ENCODE measurements around the gene METAP1.
"Not testable (repeated sequence)": the region's sequence is repeated elsewhere in the genome, so short reads cannot be mapped to it uniquely, and the experiment has no call there.

Gene METAP1

DNA sequence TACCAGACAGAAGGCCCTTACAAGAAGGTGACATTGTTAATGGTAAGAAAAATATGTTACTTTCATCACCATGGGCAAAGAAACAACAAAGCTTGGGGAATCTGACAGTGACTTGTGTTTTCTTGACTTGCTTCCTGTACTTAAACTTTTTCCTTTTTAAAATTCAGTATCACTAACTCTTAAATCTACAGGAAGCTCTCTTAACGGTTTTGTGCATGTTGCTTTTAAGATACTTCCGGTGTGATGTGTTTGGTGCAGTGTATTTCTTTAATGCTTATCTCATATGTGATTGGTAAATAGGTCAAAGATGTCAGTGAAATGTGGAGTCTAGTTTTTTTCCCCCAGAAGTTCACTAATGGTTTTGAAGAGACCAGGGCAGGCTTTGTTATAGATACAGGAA is 47.8 kb downstream of the METAP1 start:
- FAIRE-seq = peak; percentile 50
- DNase-seq (ENCODE audit: extremely low spot score, insufficient read length, low read depth) = no peak

GRCh38 chr4:99047710-99048109 is 52.2 kb downstream of the METAP1 start:
- FAIRE-seq (no peak), DNase-seq (ENCODE audit: extremely low spot score, insufficient read length, low read depth) (no peak)

DNA sequence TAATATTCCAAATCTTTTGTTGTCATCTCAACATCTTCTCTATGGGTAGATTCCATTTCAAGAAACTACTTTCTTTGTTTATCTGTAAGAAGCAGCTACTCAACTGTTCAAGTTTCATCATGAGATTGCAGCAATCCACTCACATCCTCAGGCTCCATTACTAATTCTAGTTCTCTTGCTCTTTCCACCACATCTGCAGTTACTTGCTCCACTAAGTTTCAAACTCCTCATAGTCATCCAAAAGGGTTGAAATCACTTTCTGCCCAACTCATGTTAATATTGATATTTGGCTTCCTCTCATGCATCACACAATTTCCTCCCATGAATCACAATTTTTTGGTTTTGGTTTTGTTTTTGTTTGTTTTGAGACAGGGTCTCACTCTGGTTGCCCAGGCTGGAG is 57.4 kb downstream of the METAP1 start:
- FAIRE-seq = peak; percentile 5

DNA sequence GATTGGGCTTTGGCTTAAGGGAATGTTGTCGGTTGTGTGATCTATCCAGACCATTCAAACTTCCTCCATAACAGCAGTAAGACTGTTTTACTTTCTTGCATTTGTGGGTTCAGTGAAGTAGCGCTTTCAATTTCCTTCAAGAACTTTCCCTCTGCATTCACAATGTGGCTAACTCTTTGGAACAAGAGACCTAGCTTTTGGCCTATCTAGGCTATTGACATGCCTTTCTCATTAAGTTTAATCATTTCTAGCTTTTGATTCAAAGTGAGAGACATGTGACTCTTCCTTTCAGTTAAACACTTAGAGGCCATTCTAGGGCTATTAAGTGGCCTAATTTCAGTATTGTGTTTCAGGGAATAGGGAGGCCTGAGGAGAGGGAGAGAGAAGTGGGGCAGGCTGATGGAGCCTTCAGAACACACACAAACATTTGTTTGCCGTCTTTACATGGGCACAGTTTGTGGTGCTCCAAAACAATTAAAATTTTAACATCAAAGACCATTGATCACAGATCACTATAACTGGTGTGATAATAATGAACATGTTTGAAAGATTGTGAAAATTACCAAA is 59.0 kb downstream of the METAP1 start:
- DNase-seq (ENCODE audit: extremely low spot score, insufficient read length, low read depth) (no peak), FAIRE-seq (peak; percentile 92)

More for the DNA sequence above, 57.4 kb downstream of the METAP1 start:
- no peak for DNase-seq (ENCODE audit: extremely low spot score, insufficient read length, low read depth)

GRCh38 chr4:99058228-99058627 is 62.7 kb downstream of the METAP1 start:
- DNase-seq (ENCODE audit: extremely low spot score, insufficient read length, low read depth) = no peak
- FAIRE-seq = no peak

GRCh38 chr4:99059550-99059949 is 64.0 kb downstream of the METAP1 start:
- DNase-seq (ENCODE audit: extremely low spot score, insufficient read length, low read depth) = no peak
- no peak for FAIRE-seq

- no peak for FAIRE-seq
- DNase-seq (ENCODE audit: extremely low spot score, insufficient read length, low read depth) = no peak
Observed at GRCh38 chr4:99061048-99061700, 65.7 kb downstream of the METAP1 start.

DNA sequence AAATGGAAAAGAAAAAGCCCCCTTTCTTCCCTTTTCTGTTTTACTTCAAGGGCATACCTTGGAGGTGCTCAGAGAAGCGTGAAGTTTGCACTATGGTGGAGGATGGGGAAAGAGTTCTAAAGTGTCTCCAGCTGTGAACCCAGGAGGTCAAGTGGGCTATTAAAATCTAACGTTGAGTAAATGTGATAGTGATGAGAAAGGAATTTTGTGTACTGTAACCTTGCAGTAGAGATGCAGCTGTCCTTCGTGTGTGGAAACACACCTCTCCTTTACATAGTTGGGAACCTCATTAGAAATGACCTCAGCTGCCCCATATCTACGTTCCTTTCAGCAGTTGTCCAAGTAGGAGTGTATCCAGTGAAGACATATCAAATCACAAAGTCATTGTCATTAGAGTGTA is 66.6 kb downstream of the METAP1 start:
- DNase-seq (ENCODE audit: extremely low spot score, insufficient read length, low read depth) = no peak
- FAIRE-seq = peak; percentile 50

DNA sequence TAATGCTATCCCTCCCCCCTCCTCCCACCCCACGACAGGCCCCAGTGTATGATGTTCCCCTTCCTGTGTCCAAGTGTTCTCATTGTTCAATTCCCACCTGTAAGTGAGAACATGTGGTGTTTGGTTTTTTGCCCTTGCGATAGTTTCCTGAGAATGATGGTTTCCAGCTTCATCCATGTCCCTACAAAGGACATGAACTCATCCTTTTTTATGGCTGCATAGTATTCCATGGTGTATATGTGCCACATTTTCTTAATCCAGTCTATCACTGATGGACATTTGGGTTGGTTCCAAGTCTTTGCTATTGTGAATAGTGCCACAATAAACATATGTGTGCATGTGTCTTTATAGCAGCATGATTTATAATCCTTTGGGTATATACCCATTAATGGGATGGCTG is 70.0 kb downstream of the METAP1 start:
- DNase-seq (ENCODE audit: extremely low spot score, insufficient read length, low read depth); FAIRE-seq: not testable (repeated sequence)

- FAIRE-seq = no peak
Observed at GRCh38 chr4:99067617-99068016, 72.1 kb downstream of the METAP1 start.

DNA sequence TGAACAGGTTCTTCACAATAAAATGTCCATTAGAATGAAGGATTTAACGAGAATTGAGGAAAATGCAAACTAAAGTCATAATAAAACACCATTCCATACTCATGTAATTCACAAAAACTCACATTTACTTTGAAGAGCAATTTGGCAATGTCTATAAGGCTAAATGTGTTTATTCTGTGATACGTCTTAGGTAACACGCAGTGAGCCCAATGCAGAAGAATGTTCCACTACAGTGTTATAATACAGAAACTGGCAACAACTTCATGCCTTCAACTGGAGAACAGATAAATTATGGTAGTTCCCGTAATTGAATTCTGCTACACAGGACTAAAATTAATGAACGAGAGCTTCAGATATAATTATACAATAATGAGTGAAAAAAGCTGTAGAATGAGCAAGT is 75.6 kb downstream of the METAP1 start:
- no peak for DNase-seq (ENCODE audit: extremely low spot score, insufficient read length, low read depth)
- no peak for FAIRE-seq

More at GRCh38 chr4:99067617-99068016, 72.1 kb downstream of the METAP1 start:
- no peak for DNase-seq (ENCODE audit: extremely low spot score, insufficient read length, low read depth)

DNA sequence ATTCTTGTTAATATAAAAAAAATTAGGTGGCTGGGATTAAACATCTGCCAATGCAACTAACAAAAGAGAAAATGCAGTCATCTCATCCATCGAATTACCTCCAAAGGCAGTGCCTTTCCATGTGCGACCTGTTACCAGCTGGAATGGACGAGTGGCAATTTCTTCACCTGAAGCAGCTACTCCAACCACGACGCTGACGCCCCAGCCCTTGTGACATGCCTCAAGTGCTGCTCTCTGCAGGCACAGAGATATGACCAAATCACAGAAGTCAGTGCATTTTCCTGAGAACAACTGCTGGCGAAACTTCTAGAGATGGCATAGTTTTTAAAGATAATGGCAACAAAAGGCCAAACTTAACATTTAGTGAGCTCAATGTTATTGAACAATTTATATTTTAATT is 79.3 kb downstream of the METAP1 start:
- no peak for DNase-seq (ENCODE audit: extremely low spot score, insufficient read length, low read depth)

DNA sequence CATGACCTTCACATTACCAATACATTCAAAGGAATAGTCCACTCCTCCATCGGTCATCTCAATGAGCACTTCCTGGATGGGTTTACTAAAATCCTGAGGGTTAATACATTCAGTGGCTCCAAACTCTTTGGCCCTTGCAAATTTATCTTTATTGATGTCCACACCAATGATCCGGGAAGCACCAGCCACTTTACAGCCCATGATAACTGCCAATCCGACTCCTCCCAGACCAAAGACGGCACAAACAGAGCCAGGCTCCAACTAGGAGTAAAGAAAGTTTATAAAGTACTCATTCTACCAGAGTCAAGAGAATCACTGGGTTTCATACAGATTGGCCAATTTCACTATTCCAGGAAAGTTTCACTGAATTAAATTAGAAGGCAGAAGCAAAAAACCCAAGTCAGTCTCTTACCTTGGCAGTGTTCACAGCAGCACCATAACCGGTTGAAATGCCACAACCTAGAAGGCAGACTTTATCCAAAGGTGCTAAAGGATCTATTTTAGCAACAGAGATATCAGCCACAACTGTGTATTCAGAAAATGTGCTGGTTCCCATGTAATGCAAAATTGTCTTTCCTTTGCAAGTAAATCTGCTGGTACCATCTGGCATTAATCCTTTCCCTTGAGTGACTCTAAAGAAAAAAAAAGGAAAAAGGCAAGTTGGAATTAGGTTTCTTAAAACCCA is 80.9 kb downstream of the METAP1 start:
- DNase-seq (ENCODE audit: extremely low spot score, insufficient read length, low read depth) (no peak), FAIRE-seq (no peak)

More for the DNA sequence above, 79.3 kb downstream of the METAP1 start:
- FAIRE-seq = no peak

- FAIRE-seq (no peak), DNase-seq (ENCODE audit: extremely low spot score, insufficient read length, low read depth) (no peak)
Observed at GRCh38 chr4:99077177-99077576, 81.7 kb downstream of the METAP1 start.

DNA sequence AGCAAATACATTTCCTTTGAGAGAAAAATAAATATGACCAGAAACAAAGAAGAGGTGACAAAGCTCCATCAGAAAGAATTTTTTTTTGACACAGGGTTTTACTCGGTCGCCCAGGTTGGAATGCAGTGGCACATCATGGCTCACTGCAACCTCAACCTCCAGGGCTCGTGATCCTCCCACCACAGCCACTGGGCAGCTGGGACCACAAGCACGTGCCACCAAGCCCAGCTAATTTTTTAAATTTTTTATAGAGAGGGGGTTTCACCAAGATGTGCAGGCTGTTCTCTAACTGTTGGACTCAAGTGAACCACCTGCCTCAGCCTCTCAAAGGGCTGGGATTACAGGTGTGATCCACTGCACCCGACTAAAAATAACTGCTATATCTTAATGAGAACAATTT is 82.8 kb downstream of the METAP1 start:
- DNase-seq (ENCODE audit: extremely low spot score, insufficient read length, low read depth) = no peak
- FAIRE-seq = no peak

DNA sequence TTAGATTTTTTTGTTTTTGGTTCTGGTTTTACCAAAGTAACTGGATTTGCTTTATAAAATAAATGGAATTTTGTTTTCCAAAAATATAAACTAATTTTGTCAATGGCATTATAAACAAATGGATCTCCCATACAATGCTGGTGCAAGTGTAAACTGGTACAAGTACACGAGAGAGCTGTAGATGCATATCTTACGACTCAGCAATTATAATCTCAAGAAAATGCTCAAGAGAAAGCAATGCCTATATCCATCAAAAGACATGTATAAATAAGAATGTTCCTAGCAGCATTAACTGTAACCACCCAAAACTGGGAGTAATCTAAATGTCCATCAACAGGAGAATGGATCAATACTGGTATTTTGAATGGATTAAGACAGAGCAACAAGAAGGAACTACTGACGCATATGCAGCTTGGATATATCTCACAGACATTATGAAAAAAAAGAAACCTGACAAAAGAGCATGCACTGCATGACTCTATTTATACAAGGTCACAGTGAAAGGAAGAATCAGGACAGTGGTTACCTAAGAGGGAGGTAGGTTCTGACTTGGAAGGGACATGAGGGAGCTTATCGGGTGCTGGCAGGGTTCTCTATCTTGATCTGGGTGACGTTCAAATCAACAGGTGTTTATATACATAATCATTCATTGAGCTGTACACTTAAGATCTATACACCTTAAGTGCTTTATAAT is 83.6 kb downstream of the METAP1 start:
- no peak for FAIRE-seq
- DNase-seq (ENCODE audit: extremely low spot score, insufficient read length, low read depth) = no peak

DNA sequence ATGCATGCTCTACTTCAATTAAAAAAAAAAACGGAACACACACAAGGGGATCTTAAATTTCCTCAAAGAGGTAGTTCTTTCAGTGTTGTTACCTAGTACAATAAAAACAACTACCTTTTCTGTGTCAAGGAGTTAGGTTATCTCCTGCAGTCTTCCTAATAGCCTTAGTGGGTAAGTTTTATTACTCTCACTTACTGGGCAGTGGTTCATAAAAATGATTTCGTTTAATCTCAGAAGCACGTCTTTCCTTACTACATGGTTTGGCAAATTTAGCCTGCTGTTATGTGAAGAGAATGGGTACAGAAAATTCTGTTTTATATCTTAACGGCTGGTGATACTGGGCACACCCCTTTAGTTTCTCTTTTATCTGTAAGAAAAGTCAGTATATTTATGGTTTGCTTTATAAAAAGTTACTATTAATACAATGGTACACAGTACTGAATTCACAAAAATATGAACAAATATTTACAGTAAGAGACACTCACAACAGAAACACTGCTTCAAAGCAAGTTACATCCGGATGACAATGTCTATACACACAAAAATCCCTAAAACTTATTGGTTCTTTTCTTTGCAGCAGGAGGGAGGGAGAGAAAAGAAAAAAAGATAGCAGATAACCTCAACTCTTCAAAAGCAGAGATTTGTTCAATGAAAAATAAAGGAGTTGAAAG is 84.2 kb downstream of the METAP1 start:
- FAIRE-seq = no peak
- no peak for DNase-seq (ENCODE audit: extremely low spot score, insufficient read length, low read depth)

- FAIRE-seq; DNase-seq (ENCODE audit: extremely low spot score, insufficient read length, low read depth): not testable (repeated sequence)
Observed at GRCh38 chr4:99080869-99081268, 85.3 kb downstream of the METAP1 start.

DNA sequence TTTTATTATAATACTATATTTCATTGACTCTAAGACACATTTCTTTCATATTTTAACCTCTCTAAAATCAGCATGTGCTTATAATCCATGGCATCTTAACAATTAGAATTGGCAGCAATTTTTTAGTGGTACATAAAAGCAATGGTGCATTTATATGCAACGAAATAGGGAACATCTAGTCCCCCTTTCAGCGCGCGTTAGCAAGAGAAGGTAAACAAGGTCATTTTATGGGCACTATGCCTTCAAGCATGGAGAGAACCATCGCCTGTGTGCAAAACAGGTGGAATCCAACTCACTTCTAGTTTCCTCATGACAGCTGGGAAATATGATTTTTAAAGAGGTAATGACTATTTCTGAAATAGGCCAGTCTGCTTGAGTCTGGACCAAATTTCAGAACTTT is 86.7 kb downstream of the METAP1 start:
- DNase-seq (ENCODE audit: extremely low spot score, insufficient read length, low read depth) (no peak), FAIRE-seq (no peak)

GRCh38 chr4:99084595-99084994 is 89.1 kb downstream of the METAP1 start:
- FAIRE-seq = no peak

More at GRCh38 chr4:99084595-99084994, 89.1 kb downstream of the METAP1 start:
- DNase-seq (ENCODE audit: extremely low spot score, insufficient read length, low read depth) = no peak
